Hepatic stellate cell (primary cell): ENCODE data around the gene HCRTR2.
"Not testable (repeated sequence)": the region's sequence is repeated elsewhere in the genome, so short reads cannot be mapped to it uniquely, and the experiment has no call there.

Experiments
- DNase-seq: peaks from one replicate; pipeline ENCODE4 v3.0.0; 2011; ENCODE audit warnings: low spot score

Gene HCRTR2

GRCh38 chr6:55220961-55221360, 46.6 kb downstream of the HCRTR2 start:
- DNase-seq = no peak

GRCh38 chr6:55227862-55228261, 53.5 kb downstream of the HCRTR2 start:
- no peak for DNase-seq

GRCh38 chr6:55239099-55239498, 64.8 kb downstream of the HCRTR2 start:
- no peak for DNase-seq

- DNase-seq = peak; percentile 3
These were observed 66.8 kb downstream of the HCRTR2 start for GRCh38 chr6:55240975-55241605.

GRCh38 chr6:55250400-55250799, 76.1 kb downstream of the HCRTR2 start:
- no peak for DNase-seq

GRCh38 chr6:55255113-55255512, 80.8 kb downstream of the HCRTR2 start:
- no peak for DNase-seq

- DNase-seq = no peak
These were observed 85.9 kb downstream of the HCRTR2 start for GRCh38 chr6:55260181-55260580.

- DNase-seq = no peak
These were observed 91.2 kb downstream of the HCRTR2 start for GRCh38 chr6:55265409-55266114.

- DNase-seq = no peak
These were observed 92.6 kb downstream of the HCRTR2 start for GRCh38 chr6:55266896-55267295.

- peak; percentile 1 for DNase-seq
These were observed 102.6 kb downstream of the HCRTR2 start for GRCh38 chr6:55276745-55277530.

- no peak for DNase-seq
These were observed 103.3 kb downstream of the HCRTR2 start for GRCh38 chr6:55277646-55278045.

- DNase-seq = no peak
These were observed 106.9 kb downstream of the HCRTR2 start for GRCh38 chr6:55281215-55281614.

GRCh38 chr6:55282115-55282514, 107.8 kb downstream of the HCRTR2 start:
- no peak for DNase-seq

GRCh38 chr6:55286824-55287223, 112.5 kb downstream of the HCRTR2 start:
- no peak for DNase-seq

- DNase-seq = no peak
These were observed 116.4 kb downstream of the HCRTR2 start for GRCh38 chr6:55290736-55291135.

GRCh38 chr6:55293116-55293515, 118.8 kb downstream of the HCRTR2 start:
- DNase-seq = no peak

- not testable (repeated sequence) for DNase-seq
These were observed 122.9 kb downstream of the HCRTR2 start for GRCh38 chr6:55297214-55297613.

- no peak for DNase-seq
These were observed 125.1 kb downstream of the HCRTR2 start for GRCh38 chr6:55299286-55299985.

- no peak for DNase-seq
These were observed 130.4 kb downstream of the HCRTR2 start for GRCh38 chr6:55304747-55305146.

GRCh38 chr6:55319961-55320695, 145.8 kb downstream of the HCRTR2 start:
- no peak for DNase-seq

- DNase-seq = no peak
These were observed 146.4 kb downstream of the HCRTR2 start for GRCh38 chr6:55320696-55321086.

GRCh38 chr6:55327169-55327568, 152.9 kb downstream of the HCRTR2 start, which contains the start of gene GFRAL:
Gene GFRAL (plus strand): TSS chr6:55327469. CDS start chr6:55327555, 86 bp downstream.
- no peak for DNase-seq
